Stimulated activated CD8-positive, alpha-beta memory T cell treated with anti-CD3 and anti-CD28 coated beads, Interleukin-12 subunit alpha, Interleukin-12 subunit beta, amount 100 ng/mL, for 24 hours (primary cell): Measurements from ENCODE around the gene OXTR.

Experiments
- DNase-seq: peaks from one replicate; pipeline ENCODE4 v3.0.0-alpha.2; 2020; ENCODE audit errors: extremely low read depth

OXTR gene

DNA sequence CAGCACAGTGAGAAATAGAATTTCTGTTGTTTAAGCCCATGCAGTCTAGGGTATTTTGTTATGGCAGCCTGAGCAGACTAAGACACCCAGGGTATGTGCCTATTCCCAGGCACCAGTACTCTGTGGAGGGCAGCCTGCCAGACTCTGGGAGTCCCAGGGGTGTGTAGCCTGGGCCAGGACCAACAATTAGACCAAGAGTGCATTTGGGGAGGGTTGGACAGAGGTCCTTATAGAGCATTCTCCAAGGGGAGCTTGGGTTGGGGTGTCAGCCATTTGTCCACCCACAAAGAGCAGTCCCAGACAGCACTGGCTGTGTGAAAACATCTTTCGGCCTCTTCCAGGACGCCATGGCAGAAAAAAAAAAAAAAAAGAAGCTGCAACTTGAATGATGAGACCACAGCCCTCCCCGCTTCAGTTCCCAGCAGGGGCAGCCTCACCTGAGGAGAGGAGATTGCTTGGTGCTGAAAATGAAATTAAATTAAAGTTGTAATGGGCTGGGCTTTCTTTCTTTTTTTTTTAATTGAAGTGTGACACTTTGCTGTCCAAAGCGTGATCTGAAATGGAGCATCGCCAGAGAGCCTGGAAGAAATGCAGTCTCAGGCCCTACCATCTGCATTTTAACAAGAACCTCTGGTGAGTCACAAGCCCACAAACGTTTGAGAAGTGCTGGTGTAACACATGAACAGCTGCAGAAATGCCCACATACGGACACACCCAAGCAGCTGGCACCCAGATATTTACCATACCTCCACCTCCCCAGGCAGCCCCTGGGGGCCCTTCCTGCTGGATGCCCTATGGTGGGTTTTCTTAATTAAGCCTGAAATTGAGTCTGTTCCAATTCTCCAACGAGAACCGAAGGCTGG lies 57.1 kb downstream of the OXTR start:
- no peak for DNase-seq

DNA sequence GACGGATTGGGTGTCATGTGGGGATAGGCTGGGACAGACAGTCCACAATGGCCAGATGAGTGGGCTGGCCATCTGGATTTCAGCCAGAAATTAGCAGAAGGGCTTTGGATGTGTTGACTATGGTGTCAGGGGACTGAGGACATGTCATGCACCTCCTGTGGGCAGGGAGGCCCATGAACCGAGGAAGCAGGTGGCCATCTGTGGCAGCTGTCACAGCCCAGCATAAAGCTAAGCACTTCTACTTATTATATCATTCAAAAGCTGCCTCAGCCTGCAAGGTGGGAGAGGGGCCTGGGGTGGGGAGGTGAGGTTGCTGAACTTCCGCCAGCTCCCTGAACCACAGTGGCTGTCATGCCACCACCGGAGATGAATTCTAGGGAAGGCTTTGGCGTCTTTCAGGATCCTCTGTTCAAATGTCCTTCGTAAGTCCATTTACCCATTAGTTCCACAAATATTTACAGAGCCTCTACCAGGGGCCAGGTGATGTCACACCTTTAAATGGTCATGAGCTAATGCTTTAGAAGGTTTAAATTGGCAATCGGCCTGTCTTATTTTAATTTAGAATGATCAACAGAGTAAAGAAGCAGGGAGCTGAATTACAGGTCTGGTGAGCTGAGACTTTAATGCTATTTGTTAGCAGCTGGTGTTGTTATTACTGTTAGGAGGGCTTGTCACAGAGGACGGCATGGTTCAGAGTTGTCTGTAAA lies 59.5 kb downstream of the OXTR start:
- DNase-seq, result no peak

DNA sequence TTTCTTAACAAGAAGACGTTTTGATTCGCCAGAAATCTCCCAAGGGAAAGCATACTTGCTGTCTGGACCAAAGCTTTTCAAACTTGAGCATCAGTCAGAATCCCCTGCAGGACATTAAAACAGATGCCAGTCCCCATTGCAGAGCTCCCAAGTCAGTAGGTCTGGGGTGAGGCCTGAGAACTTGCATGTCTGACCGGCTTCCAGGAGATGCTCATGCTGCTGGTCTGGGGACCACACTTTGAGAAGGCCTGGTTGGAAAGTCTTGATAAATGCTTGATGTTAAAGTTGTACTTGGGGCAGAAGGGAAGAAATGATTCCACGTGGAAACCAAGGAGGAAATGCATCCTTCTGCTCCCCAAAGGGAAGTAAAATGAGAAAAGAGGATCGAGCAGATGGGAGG lies 60.1 kb downstream of the OXTR start:
- DNase-seq, result no peak

DNA sequence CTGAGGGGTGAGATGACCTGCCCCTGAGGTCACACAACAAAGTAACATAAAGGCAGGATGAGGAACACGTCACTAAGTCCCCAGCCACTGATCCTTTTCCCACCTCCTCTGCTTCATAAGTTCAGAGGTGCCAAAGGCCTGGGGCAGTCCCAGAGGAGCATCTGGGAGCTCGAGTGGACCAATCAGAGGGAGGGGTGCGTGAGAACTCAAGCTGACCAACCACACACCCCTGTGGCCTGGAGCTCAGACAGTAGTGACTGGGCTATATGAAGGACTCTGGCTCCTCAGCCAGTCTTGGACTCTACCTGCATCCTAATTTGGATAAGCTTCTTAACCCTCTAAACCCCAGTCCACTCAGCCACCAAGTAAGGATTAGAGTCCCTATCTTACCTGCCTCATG lies 63.8 kb downstream of the OXTR start:
- no peak for DNase-seq

DNA sequence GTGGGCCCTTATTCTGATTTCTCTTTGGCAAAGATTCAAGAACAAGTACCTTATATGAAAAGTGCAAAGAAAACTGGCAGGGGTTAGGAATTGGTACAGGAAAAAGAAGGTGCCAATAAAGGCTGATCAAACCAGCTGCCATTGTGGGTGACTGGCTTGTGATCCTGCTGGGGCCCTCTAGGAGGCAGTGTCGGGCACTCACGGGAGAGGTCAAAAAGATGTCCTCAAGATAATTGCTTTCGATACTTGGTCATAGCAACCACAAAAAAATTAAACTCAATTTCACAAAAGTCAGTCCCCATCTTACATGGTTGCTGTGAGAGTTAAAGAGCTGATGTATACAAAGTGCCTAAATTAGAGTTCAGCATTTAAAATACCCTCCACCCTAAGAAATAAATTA lies 66.9 kb downstream of the OXTR start:
- no peak for DNase-seq
